Mucosa of rectum (tissue), 2 donors: ENCODE results near the gene ZNF236.
"Not testable (repeated sequence)": the region's sequence is repeated elsewhere in the genome, so short reads cannot be mapped to it uniquely, and the experiment has no call there.

Experiments used
- H3K27ac ChIP-seq, 2 donors: one replicate each; pipeline ENCODE4 v1.7.0; 2013; ENCODE audit warnings: inconsistent platforms in 2 of 2, low read depth in 2 of 2, low read length in 2 of 2
- H3K27me3 ChIP-seq, 2 donors: one replicate each; pipeline ENCODE4 v1.7.0; 2013; ENCODE audit warnings: low read length in 2 of 2; ENCODE audit not compliant: control insufficient read depth in 2 of 2, insufficient read depth in 2 of 2
- H3K36me3 ChIP-seq, 2 donors: one replicate each; pipeline ENCODE4 v1.7.0; 2013; ENCODE audit warnings: low read length in 2 of 2; ENCODE audit not compliant: control insufficient read depth in 2 of 2, insufficient read depth in 2 of 2
- H3K4me1 ChIP-seq, 2 donors: one replicate each; pipeline ENCODE4 v1.7.0; 2013; ENCODE audit warnings: low read length in 2 of 2, mild to moderate bottlenecking in 1 of 2; ENCODE audit not compliant: control insufficient read depth in 2 of 2, insufficient read depth in 2 of 2
- H3K4me3 ChIP-seq, 2 donors: one replicate each; pipeline ENCODE4 v1.7.0; 2013; ENCODE audit warnings: low read length in 2 of 2
- H3K9ac ChIP-seq, 2 donors: one replicate each; pipeline ENCODE4 v1.7.0; 2013; ENCODE audit warnings: low read length in 2 of 2, low read depth in 1 of 2, mild to moderate bottlenecking in 1 of 2
- H3K9me3 ChIP-seq, 2 donors: one replicate each; pipeline ENCODE4 v1.7.0; 2013; ENCODE audit warnings: low read length in 2 of 2; ENCODE audit not compliant: control insufficient read depth in 2 of 2
- donor health status: healthy.
- donor health status: Normal muscosa, but diverticular disease.

ZNF236 gene

DNA sequence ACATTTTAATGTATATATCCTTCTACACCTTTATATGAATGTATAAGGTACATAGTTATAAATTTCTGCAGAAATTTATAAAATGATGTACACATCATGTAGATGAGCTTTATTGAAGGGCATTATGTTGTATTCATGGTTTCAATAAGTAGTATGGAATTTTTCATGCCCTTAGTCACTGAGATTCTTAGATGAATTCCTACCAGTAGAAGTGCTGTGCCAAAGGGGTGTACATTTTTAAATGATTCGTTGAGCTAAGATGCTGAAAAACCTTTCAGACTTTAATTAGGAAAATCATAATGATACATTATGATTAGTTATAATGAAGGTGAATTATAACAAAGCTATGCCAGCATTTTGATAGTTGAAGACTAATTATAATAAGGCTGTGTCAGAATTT lies 115.2 kb downstream of the ZNF236 start:
- Histone ChIP-seq H3K9me3 (no peaks in the 10 kb centered on the region), H3K36me3 (peaks cover 18% of the 10 kb centered on the region in 2 donors), H3K4me1 (no peaks in the 10 kb centered on the region), H3K4me3 (no peak overlapping the region), H3K27me3 (no peaks in the 10 kb centered on the region), H3K9ac (no peak overlapping the region), H3K27ac (no peak overlapping the region)

DNA sequence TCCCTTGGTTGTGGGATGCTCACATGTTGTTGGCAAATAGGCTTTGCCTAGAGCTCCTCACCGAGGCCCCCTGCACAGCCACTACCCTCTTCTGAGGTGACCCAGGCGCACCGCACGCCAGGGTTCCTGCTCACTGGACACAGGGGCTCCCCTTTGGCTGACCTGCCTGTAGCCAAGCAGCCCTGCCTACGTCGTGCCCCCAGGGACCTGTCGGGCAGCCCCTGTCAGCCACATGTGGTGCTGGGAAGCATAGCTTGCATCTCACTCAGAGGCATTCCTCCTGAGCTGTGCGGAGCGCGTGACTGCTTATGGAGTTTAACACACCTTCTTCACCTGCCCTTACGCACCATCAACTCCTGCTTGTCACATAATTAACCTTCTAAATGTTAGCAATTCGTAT lies 116.3 kb downstream of the ZNF236 start:
- no peaks in the 10 kb centered on the region for H3K4me1 ChIP-seq
- no peak overlapping the region for H3K4me3 ChIP-seq
- peaks cover 18% of the 10 kb centered on the region in 2 donors for H3K36me3 ChIP-seq
- no peaks in the 10 kb centered on the region for H3K9me3 ChIP-seq
- H3K27ac ChIP-seq, result no peak overlapping the region
- H3K9ac ChIP-seq, result no peak overlapping the region
- H3K27me3 ChIP-seq, result no peaks in the 10 kb centered on the region

DNA sequence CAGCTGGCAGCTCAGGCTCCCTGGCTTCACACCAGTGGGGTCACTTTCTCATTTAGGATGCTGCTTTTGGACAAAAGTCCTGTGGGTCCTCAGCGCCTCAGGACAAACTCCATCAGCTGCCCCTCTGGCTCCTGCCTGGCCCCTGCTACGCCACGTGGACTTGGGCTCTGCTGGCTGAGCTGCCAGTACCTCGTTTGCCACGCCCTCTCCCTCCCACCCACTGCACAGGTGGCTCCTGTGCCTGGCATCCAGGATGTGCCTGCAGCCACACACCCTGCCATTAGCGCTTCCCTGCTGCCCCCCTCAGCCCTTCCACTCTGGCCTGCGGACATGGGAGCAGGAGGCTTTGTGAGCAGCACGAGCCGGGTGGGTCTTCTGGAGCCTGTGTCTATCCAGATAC lies 118.9 kb downstream of the ZNF236 start:
- no peaks in the 10 kb centered on the region for H3K27me3 ChIP-seq
- H3K27ac ChIP-seq, result no peak overlapping the region
- H3K4me1 ChIP-seq, result no peaks in the 10 kb centered on the region
- H3K9ac ChIP-seq, result no peak overlapping the region
- no peak overlapping the region for H3K4me3 ChIP-seq
- H3K36me3 ChIP-seq, result peaks cover 13 to 16% of the 10 kb centered on the region in 2 donors
- H3K9me3 ChIP-seq, result no peaks in the 10 kb centered on the region

DNA sequence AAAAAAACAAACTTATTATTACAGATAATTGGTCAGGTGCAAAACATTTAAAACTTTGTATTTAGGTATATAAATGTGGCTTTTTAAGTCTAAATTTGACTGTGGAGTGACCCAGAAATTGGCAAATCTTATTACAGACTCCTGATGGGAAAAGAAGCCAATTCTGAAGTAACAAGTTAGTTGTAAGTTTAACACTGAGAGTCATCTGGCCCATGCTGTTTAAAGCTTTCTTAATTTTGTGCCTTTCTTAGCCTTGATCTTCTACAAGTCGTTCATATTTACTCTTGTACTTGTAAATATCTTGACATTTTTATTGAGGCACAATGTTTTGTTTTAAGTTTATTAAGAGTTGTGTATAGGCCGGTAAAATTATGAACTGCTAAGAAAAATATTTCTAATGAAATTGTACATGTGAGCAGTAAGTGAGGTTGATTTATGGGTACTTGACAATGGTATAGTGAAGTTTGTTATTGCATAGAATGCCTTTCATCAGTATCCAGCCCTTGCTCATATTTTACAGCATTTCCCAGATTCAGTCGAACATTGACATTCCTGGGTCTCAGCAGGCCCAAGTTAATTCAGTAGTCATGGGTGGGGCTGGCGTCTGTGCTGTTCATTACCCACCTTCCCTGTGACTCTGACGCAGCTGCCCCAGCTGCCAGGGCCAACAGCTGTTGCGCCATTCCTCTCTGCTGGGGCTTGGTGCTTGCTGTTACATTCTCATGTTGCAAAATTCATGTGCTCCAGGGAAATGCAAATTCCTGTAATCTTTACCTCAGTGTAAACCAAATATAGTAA lies 121.4 kb downstream of the ZNF236 start:
- H3K36me3 ChIP-seq, result peaks cover 7 to 21% of the 10 kb centered on the region in 2 donors
- H3K27ac ChIP-seq, result no peak overlapping the region
- H3K9me3 ChIP-seq, result no peaks in the 10 kb centered on the region
- no peak overlapping the region for H3K4me3 ChIP-seq
- H3K27me3 ChIP-seq, result no peaks in the 10 kb centered on the region
- no peak overlapping the region for H3K9ac ChIP-seq
- no peaks in the 10 kb centered on the region for H3K4me1 ChIP-seq

DNA sequence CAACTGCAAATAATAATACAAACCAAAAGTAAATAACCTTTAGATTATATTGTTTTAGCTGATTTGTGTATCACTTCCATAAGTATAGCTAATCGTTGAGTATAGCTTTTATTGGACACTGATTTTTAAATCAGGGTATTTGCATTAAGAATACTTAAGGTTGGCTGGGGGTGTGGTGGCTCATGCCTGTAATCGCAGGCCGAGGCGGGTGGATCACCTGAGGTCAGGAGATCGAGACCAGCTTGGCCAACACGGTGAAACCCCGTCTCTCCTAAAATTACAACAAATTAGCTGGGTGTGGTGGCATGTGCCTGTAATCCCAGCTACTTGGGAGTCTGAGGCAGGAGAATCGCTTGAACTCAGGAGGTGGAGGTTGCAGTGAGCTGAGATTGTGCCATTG lies 122.0 kb downstream of the ZNF236 start:
- H3K9ac ChIP-seq, H3K27me3 ChIP-seq, H3K4me3 ChIP-seq, H3K9me3 ChIP-seq, H3K27ac ChIP-seq, H3K4me1 ChIP-seq: not testable (repeated sequence)
- peaks cover 9 to 19% of the 10 kb centered on the region in 2 donors for H3K36me3 ChIP-seq

DNA sequence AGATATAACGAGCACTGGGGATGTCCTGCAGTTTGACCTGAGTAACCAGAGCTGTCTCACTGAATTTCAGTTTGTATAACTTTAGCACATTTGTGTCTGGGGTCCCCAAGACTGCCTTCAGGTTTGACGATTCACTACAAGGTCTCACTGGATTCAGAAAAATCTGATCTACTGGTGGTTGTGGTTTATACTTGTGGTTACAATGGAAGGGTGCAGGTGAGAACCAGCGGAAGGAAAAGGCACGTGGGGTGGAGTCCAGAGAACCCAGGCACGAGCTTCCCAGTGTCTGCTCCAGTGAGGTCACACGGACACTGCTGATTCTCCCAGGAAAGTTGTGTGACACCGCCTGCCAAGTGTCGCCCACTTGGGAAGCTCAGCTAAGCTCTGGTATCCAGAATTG lies 126.0 kb downstream of the ZNF236 start:
- no peaks in the 10 kb centered on the region for H3K27me3 ChIP-seq
- no peak overlapping the region for H3K9ac ChIP-seq
- no peaks in the 10 kb centered on the region for H3K4me1 ChIP-seq
- H3K36me3 ChIP-seq, result peaks cover 9 to 30% of the 10 kb centered on the region in 2 donors
- no peak overlapping the region for H3K27ac ChIP-seq
- H3K9me3 ChIP-seq, result no peaks in the 10 kb centered on the region
- no peak overlapping the region for H3K4me3 ChIP-seq

DNA sequence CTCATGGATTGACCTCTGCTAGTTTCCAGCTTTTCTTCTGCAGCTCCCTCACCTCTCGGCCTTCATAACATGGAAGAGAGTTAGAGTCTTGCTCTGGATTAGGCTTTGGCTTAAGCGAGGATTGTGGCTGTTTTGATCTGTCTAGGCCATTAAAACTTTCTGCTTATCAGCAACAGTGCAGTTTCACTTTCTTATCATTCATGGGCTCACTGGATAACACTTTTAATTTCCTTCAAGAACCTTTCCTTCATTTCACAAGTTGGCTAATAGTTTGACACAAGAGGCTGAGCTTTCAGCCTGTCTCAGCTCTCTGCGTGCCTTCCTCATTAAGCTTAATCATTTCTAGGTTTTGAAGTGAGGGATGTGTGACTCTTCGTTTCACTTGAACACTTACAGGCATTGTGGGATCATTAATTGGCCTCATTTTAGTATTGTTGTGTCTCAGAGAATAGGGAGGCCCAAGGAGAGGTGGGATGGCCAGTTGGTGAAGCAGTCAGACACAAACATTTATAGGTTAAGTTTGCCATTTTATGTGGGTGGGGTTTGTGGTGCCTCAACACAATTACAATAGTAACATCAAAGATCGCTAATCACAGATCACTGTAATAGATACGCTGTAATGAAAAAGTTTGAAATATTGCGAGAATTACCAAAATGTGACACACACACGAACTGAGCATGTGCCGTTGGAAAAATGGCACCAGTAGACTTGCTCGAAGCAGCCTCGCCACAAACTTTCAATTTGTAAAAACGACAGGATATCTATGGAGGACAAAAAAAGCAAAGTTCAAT lies 129.3 kb downstream of the ZNF236 start:
- Histone ChIP-seq H3K9ac (no peak overlapping the region), H3K27ac (no peak overlapping the region), H3K9me3 (no peaks in the 10 kb centered on the region), H3K27me3 (no peaks in the 10 kb centered on the region), H3K36me3 (peaks cover 13 to 33% of the 10 kb centered on the region in 2 donors), H3K4me3 (no peak overlapping the region), H3K4me1 (peaks cover 0 to 3% of the 10 kb centered on the region in 2 donors)

DNA sequence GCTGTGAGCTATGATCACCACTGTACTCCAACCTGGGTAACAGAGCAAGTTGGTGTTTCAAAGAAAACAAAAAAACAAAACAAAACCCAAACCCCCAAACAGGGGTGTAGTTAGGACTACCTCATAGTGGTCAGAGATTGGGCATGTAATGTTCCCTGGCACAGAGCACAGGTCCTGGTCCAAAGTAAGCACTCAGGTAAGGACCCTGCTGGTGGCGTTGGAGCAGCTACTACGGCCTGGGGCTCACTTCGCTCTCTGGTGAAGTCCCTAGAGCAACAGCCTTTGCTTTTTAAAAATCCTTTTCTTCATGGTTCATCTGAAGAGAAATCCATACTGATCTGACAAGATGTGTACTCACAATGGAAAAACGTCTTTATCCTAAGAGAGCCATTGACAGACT lies 130.4 kb downstream of the ZNF236 start:
- H3K4me1 ChIP-seq, result peaks cover 0 to 3% of the 10 kb centered on the region in 2 donors
- peaks cover 19 to 29% of the 10 kb centered on the region in 2 donors for H3K36me3 ChIP-seq
- H3K27ac ChIP-seq, result no peak overlapping the region

DNA sequence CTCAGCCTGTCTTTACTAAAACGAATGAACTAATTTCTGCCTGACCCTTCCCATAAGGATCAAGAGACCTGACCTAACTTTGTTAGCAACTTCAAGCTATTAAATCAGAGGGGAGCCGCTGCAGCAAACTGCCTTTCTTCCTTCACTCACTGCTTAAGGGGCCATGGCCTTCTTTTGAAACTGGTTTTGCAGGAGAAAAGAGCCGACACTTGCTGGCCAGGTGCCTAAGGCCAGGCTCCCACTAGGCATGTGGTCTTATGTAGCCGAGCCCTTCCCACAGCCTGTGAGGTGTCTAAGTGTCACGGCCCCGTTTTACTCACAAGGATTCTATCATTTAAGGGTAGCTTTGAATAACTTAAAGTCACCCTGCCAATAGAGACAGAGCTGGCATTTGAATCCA lies 130.8 kb downstream of the ZNF236 start:
- Histone ChIP-seq H3K36me3 (peaks cover 21 to 30% of the 10 kb centered on the region in 2 donors), H3K9ac (no peak overlapping the region)

More for the DNA sequence above, 130.4 kb downstream of the ZNF236 start:
- Histone ChIP-seq H3K4me3 (no peak overlapping the region), H3K27me3 (no peaks in the 10 kb centered on the region), H3K9ac (no peak overlapping the region), H3K9me3 (no peaks in the 10 kb centered on the region)

DNA sequence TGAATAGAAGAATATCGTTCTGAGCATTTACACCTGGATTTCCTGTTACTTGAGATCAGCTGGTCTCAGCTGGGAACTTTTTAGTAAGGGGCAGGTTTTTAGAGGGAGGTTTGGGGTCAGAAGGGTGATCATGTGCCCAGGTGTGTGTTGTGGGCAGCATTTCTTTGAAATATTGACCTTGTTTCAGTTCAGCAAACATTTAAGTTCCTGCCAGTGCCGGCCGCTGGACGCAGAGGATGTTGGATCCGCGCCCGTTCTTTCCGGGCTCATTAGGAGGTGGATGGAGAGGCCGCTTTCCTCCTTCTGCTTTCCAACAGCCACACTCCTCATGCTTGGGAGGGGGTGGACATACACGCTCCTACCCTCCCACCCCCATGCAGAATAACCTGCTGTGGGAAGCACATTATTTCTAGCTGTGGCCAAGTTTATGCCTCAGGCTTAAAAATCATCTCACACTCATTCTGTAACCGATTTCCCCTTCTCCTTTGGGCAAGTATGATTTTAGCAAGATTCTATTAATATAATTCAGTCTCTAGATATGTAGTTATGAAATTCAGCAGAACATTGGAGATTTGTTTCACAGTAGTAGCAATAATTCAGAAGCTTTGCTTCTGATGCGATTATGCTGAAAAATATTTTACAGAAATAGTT lies 131.4 kb downstream of the ZNF236 start:
- Histone ChIP-seq H3K4me1 (peaks cover 0 to 3% of the 10 kb centered on the region in 2 donors), H3K9ac (no peak overlapping the region), H3K27ac (no peak overlapping the region), H3K4me3 (no peak overlapping the region), H3K9me3 (no peaks in the 10 kb centered on the region), H3K36me3 (peaks cover 17 to 29% of the 10 kb centered on the region in 2 donors), H3K27me3 (no peaks in the 10 kb centered on the region)

More for the DNA sequence above, 130.8 kb downstream of the ZNF236 start:
- Histone ChIP-seq H3K4me1 (peaks cover 0 to 3% of the 10 kb centered on the region in 2 donors), H3K27me3 (no peaks in the 10 kb centered on the region), H3K4me3 (no peak overlapping the region), H3K27ac (no peak overlapping the region), H3K9me3 (no peaks in the 10 kb centered on the region)
